MM.1S (cell line): Measurements from ENCODE around the gene SVEP1.
"Not testable (repeated sequence)": the region's sequence is repeated elsewhere in the genome, so short reads cannot be mapped to it uniquely, and the experiment has no call there.

Source experiments
- DNase-seq: peaks from one replicate; pipeline ENCODE4 v3.0.0-alpha.2; 2015
- H2AFZ ChIP-seq: fragments of 300-600 bp; sonication (generic); 2 replicates; pipeline ENCODE4 v1.6.0; 2016; ENCODE audit warnings: antibody characterized with exemption, low read length
- H3F3A ChIP-seq: fragments of 300-600 bp; sonication (generic); 2 replicates; pipeline ENCODE4 v1.6.1; 2016; ENCODE audit warnings: mild to moderate bottlenecking, antibody characterized with exemption, low read length, moderate library complexity, mixed read lengths; ENCODE audit not compliant: insufficient read depth
- H3K27ac ChIP-seq: fragments of 300-600 bp; sonication (generic); 2 replicates; pipeline ENCODE4 v1.5.1; 2016; ENCODE audit warnings: mild to moderate bottlenecking, low read length
- H3K27me3 ChIP-seq: fragments of 300-600 bp; sonication (generic); replicated peaks from 2 replicates; pipeline ENCODE4 v1.6.0; 2016; ENCODE audit warnings: low read length; ENCODE audit not compliant: insufficient read depth
- H3K36me3 ChIP-seq: fragments of 300-600 bp; sonication (generic); replicated peaks from 2 replicates; pipeline ENCODE4 v1.6.1; 2016; ENCODE audit warnings: mild to moderate bottlenecking, low read length, mixed read lengths; ENCODE audit not compliant: insufficient read depth
- H3K4me1 ChIP-seq: fragments of 300-600 bp; sonication (generic); 2 replicates; pipeline ENCODE4 v1.6.1; 2016; ENCODE audit warnings: low read length, mixed read lengths
- H3K4me2 ChIP-seq: fragments of 300-600 bp; sonication (generic); 2 replicates; pipeline ENCODE4 v1.6.0; 2016; ENCODE audit warnings: low read depth, low read length
- H3K4me3 ChIP-seq: fragments of 300-600 bp; sonication (generic); 2 replicates; pipeline ENCODE4 v1.5.1; 2016; ENCODE audit warnings: low read length, mixed read lengths
- H3K79me2 ChIP-seq: fragments of 300-600 bp; sonication (generic); 2 replicates; pipeline ENCODE4 v1.6.1; 2016; ENCODE audit warnings: mixed run types, low read length, mixed read lengths
- H3K9ac ChIP-seq: fragments of 300-600 bp; sonication (generic); 2 replicates; pipeline ENCODE4 v1.6.1; 2016; ENCODE audit warnings: low read length, mixed read lengths
- H3K9me2 ChIP-seq: fragments of 300-600 bp; sonication (generic); replicated peaks from 2 replicates; pipeline ENCODE4 v1.6.1; 2016; ENCODE audit warnings: mild to moderate bottlenecking, low read length, mixed read lengths; ENCODE audit not compliant: insufficient read depth
- H3K9me3 ChIP-seq: fragments of 300-600 bp; sonication (generic); replicated peaks from 2 replicates; pipeline ENCODE4 v1.6.1; 2016; ENCODE audit warnings: mild to moderate bottlenecking, low read length, mixed read lengths; ENCODE audit not compliant: insufficient read depth
- H4K20me1 ChIP-seq: fragments of 300-600 bp; sonication (generic); 2 replicates; pipeline ENCODE4 v1.6.1; 2016; ENCODE audit warnings: mild to moderate bottlenecking, low read length, moderate library complexity, mixed read lengths; ENCODE audit not compliant: insufficient read depth
- EZH2 ChIP-seq: fragments of 300-600 bp; sonication (generic); optimal IDR thresholded peaks from 2 replicates; pipeline ENCODE3; 2017; ENCODE audit warnings: low read depth, mild to moderate bottlenecking, antibody characterized with exemption, low read length, mixed read lengths
- EZH2phosphoT487 ChIP-seq: fragments of 300-600 bp; sonication (generic); IDR thresholded peaks from 2 replicates; pipeline ENCODE4 v1.6.1; 2018; ENCODE audit warnings: antibody characterized with exemption, low read length
- TF ChIP-seq, protein P1 (sequence below): fragments of 300-600 bp; sonication (generic); IDR thresholded peaks from 2 replicates; pipeline ENCODE4 v1.5.1; 2016; ENCODE audit warnings: antibody characterized with exemption, low read length, mixed read lengths

Gene SVEP1

DNA sequence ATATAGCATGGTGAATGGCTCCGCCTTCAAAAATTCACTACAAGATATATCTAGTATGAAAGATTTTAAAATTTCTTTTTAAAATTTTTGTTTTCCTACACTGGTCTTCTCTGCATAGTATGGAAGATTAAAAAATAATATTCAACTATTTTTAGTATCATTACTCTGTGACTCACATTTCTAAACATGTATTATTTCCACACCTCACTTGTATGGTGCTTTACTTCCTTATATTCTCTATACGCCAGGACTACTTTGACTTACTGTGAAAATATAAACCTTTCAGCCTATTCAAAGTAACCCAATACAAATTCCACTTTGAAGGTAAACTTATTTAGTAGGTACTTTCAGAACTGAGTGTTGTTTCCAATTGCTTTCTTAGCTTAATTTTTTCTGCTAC is 215.1 kb downstream of the SVEP1 start:
- H4K20me1 ChIP-seq, result no peaks in the 10 kb centered on the region
- H3K4me3 ChIP-seq, result no peak overlapping the region
- H3K27ac ChIP-seq, result no peak overlapping the region
- no peak overlapping the region for H2AFZ ChIP-seq
- no peak overlapping the region for H3K4me2 ChIP-seq
- no peaks in the 10 kb centered on the region for H3F3A ChIP-seq
- H3K9me2 ChIP-seq, result no peaks in the 10 kb centered on the region
- H3K36me3 ChIP-seq, result no peaks in the 10 kb centered on the region
- no peak for DNase-seq
- no peaks in the 10 kb centered on the region for H3K79me2 ChIP-seq
- H3K4me1 ChIP-seq, result no peaks in the 10 kb centered on the region
- no peak overlapping the region for H3K9ac ChIP-seq
- TF ChIP-seq EZH2phosphoT487 (no peak), EZH2 (no peak)
- TF ChIP-seq, protein P1, sequence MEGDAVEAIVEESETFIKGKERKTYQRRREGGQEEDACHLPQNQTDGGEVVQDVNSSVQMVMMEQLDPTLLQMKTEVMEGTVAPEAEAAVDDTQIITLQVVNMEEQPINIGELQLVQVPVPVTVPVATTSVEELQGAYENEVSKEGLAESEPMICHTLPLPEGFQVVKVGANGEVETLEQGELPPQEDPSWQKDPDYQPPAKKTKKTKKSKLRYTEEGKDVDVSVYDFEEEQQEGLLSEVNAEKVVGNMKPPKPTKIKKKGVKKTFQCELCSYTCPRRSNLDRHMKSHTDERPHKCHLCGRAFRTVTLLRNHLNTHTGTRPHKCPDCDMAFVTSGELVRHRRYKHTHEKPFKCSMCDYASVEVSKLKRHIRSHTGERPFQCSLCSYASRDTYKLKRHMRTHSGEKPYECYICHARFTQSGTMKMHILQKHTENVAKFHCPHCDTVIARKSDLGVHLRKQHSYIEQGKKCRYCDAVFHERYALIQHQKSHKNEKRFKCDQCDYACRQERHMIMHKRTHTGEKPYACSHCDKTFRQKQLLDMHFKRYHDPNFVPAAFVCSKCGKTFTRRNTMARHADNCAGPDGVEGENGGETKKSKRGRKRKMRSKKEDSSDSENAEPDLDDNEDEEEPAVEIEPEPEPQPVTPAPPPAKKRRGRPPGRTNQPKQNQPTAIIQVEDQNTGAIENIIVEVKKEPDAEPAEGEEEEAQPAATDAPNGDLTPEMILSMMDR, result no peak
- no peaks in the 10 kb centered on the region for H3K9me3 ChIP-seq
- H3K27me3 ChIP-seq, result no peaks in the 10 kb centered on the region

DNA sequence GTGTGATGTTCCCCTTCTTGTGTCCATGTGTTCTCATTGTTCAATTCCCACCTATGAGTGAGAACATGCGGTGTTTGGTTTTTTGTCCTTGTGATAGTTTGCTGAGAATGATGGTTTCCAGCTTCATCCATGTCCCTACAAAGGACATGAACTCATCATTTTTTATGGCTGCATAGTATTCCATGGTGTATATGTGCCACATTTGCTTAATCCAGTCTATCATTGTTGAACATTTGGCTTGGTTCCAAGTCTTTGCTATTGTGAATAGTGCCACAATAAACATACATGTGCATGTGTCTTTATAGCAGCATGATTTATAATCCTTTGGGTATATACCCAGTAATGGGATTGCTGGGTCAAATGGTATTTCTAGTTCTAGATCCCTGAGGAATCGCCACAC is 220.5 kb downstream of the SVEP1 start:
- H3K4me2 ChIP-seq, H3K79me2 ChIP-seq, H3F3A ChIP-seq, DNase-seq, H3K27ac ChIP-seq, H3K27me3 ChIP-seq, H3K4me3 ChIP-seq, H2AFZ ChIP-seq, H3K9me2 ChIP-seq, H3K4me1 ChIP-seq, H3K36me3 ChIP-seq, H3K9ac ChIP-seq, H4K20me1 ChIP-seq, H3K9me3 ChIP-seq: not testable (repeated sequence)

GRCh38 chr9:110357505-110357904 is 222.0 kb downstream of the SVEP1 start:
- no peak overlapping the region for H3K9ac ChIP-seq
- H3K4me1 ChIP-seq, result no peaks in the 10 kb centered on the region
- no peaks in the 10 kb centered on the region for H3K36me3 ChIP-seq
- no peak for TF ChIP-seq EZH2phosphoT487
- TF ChIP-seq, protein P1, result no peak
- TF ChIP-seq EZH2, result no peak
- no peak overlapping the region for H3K4me2 ChIP-seq
- no peaks in the 10 kb centered on the region for H3K9me3 ChIP-seq
- no peaks in the 10 kb centered on the region for H3K79me2 ChIP-seq
- no peak overlapping the region for H3K4me3 ChIP-seq
- H3K27me3 ChIP-seq, result no peaks in the 10 kb centered on the region
- no peak for DNase-seq
- no peaks in the 10 kb centered on the region for H4K20me1 ChIP-seq
- no peaks in the 10 kb centered on the region for H3F3A ChIP-seq
- H2AFZ ChIP-seq, result no peak overlapping the region
- H3K9me2 ChIP-seq, result no peaks in the 10 kb centered on the region
- no peak overlapping the region for H3K27ac ChIP-seq

- Histone ChIP-seq H4K20me1 (no peaks in the 10 kb centered on the region), H3K36me3 (no peaks in the 10 kb centered on the region), H3K4me3 (no peak overlapping the region), H3K79me2 (no peaks in the 10 kb centered on the region), H2AFZ (no peak overlapping the region), H3K9me3 (no peaks in the 10 kb centered on the region), H3K27ac (no peak overlapping the region), H3F3A (no peaks in the 10 kb centered on the region), H3K27me3 (no peaks in the 10 kb centered on the region), H3K4me1 (no peaks in the 10 kb centered on the region), H3K9ac (no peak overlapping the region), H3K4me2 (no peak overlapping the region), H3K9me2 (no peaks in the 10 kb centered on the region)
- TF ChIP-seq EZH2phosphoT487 (no peak), EZH2 (no peak)
- TF ChIP-seq, protein P1, result no peak
- DNase-seq, result no peak
Observed at GRCh38 chr9:110356639-110357395, 222.7 kb downstream of the SVEP1 start.
